Retinal pigment epithelial cell (primary cell): Measurements from ENCODE around the gene SMARCE1.

Source experiments
- DNase-seq: peaks from one replicate; pipeline ENCODE4 v3.0.0-alpha.2; 2010; ENCODE audit warnings: low read depth
- H3K4me3 ChIP-seq: 2 replicates; pipeline ENCODE4 v1.5.1; 2011; ENCODE audit warnings: mild to moderate bottlenecking, low read length, control low read depth, moderate library complexity
- TF ChIP-seq, protein P1 (sequence below): conservative IDR thresholded peaks from 2 replicates; pipeline ENCODE4 v1.5.1; 2011; ENCODE audit warnings: low read depth, low read length, control low read depth, inconsistent platforms

Gene SMARCE1

DNA sequence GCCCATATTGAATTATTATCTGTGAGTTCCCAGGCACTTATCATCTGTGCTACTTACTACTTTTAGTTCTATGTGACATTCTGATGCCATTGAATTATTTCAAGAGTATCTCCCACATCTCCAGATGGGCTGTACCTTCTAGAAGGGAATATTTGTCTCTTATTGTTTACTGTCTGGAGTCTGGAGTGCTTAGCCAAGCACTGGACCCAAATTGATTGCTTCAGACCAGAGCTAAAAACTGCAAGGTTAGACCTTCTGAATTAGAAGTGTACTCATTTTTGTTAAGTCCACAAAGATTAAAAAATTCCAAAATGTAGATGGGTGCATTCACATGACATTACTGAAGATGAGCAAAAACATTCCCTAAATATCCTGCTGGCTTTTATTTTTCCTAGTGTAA lies 33.4 kb upstream of the SMARCE1 start:
- no peak for DNase-seq
- TF ChIP-seq, protein P1, sequence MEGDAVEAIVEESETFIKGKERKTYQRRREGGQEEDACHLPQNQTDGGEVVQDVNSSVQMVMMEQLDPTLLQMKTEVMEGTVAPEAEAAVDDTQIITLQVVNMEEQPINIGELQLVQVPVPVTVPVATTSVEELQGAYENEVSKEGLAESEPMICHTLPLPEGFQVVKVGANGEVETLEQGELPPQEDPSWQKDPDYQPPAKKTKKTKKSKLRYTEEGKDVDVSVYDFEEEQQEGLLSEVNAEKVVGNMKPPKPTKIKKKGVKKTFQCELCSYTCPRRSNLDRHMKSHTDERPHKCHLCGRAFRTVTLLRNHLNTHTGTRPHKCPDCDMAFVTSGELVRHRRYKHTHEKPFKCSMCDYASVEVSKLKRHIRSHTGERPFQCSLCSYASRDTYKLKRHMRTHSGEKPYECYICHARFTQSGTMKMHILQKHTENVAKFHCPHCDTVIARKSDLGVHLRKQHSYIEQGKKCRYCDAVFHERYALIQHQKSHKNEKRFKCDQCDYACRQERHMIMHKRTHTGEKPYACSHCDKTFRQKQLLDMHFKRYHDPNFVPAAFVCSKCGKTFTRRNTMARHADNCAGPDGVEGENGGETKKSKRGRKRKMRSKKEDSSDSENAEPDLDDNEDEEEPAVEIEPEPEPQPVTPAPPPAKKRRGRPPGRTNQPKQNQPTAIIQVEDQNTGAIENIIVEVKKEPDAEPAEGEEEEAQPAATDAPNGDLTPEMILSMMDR = no peak
- no peak overlapping the region for H3K4me3 ChIP-seq

- TF ChIP-seq, protein P1 = no peak
- DNase-seq = no peak
- no peak overlapping the region for H3K4me3 ChIP-seq
Measured at GRCh38 chr17:40679523-40679907, 31.9 kb upstream of the SMARCE1 start.

DNA sequence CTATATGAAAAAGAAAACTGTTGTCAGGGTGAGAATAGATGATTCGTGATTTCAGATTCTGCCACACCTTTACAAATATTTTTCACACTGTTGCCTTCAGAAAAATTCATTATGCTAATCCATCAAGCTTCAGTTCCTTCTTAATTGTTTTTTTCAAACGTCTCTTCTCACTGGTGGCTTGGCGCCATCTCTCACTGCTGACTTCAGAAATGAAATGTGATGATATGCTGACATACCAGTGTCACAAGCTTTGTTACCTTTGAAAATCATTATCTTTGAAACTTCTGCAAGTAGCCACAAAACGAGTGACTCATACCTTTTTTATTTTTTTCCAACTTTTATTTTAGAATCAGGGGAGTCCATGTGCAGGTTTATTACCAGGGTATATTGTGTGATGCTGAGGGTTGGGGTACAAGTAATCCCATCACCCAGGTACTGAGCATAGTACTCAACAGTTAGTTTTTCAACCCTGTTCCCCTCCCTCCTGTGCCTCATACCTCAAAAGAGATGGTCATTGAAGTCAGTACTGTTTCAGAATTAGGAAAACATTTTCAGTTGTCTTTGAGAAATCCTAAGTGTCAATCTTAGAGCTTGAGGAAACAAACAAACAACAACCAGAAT lies 31.4 kb upstream of the SMARCE1 start:
- DNase-seq = no peak
- no peak overlapping the region for H3K4me3 ChIP-seq
- TF ChIP-seq, protein P1 = no peak

- DNase-seq = no peak
- TF ChIP-seq, protein P1 = no peak
- no peak overlapping the region for H3K4me3 ChIP-seq
Measured at GRCh38 chr17:40675905-40676304, 28.3 kb upstream of the SMARCE1 start.

DNA sequence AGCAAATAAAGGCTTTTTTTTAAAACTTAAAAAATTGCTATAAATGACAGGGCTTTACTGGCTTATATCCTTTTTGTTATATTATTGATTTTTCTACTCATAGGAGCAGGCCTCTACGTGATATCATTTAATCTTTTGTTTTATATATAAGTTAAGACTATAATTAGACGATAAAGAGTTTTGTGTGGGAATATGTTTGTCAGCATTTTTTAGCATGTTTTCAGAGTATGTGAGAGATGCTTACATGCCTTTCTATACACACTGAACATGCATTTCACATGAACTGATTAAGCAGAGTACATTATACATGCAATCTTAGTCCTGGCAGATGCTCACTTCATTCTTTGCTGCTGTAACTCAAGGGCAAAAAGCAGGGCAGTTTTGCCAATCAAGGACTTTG lies 25.0 kb upstream of the SMARCE1 start:
- TF ChIP-seq, protein P1 = no peak
- no peak for DNase-seq
- H3K4me3 ChIP-seq = no peak overlapping the region

DNA sequence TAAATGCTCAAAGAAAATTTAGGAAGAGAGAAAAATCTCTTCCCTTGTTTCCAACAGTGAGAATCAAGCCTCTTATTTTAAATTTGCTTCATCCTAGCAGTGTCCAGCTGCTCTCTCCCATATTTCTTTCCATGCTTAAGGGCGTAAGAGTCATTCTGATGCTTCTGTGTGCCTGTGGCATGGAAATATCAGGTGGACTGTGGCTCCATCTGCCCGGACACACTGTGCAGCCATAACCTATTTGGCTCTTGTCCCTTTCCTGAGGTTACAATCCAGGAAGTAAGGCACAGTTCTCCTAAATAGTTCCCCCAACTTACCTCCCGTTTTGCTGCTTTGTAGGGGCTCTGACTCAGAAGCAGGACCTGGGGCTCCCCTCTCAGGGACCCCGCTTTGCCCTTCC lies 23.7 kb upstream of the SMARCE1 start:
- no peak for DNase-seq
- TF ChIP-seq, protein P1 = no peak
- no peak overlapping the region for H3K4me3 ChIP-seq

DNA sequence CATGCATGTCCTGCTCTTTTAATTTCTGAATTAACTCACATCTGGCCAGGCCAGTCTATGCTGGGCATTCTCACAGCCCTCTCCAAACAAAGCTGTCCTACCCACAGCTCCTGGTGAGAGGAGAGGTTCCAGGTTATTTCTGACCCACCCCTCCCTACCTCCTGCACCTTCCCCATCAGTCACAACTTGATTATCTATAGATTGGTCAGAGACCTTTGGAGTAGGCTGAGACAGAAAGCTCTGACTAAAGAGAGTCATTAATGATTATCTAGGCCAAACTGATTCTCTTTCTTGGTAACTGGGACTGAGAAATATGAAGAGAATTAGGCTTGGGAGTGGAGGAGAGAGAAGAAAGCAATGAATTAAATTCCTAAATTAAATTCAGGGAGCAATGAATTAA lies 18.7 kb upstream of the SMARCE1 start:
- no peak for DNase-seq
- no peak overlapping the region for H3K4me3 ChIP-seq
- TF ChIP-seq, protein P1 = no peak
